ENCODE data around the gene C2CD3. TPM values are rescaled to one million over a fixed set of nuclear protein-coding genes. Genes with fewer than 3 reads are reported as not detected.

The C2CD3 gene
- total and polyA plus RNA-seq, 9 of the 15 experiments (the other 6 are each of a cell fraction or from before 2014, with no cell fraction given), result 4.4 to 20.2 (median 15.4) TPM

DNA sequence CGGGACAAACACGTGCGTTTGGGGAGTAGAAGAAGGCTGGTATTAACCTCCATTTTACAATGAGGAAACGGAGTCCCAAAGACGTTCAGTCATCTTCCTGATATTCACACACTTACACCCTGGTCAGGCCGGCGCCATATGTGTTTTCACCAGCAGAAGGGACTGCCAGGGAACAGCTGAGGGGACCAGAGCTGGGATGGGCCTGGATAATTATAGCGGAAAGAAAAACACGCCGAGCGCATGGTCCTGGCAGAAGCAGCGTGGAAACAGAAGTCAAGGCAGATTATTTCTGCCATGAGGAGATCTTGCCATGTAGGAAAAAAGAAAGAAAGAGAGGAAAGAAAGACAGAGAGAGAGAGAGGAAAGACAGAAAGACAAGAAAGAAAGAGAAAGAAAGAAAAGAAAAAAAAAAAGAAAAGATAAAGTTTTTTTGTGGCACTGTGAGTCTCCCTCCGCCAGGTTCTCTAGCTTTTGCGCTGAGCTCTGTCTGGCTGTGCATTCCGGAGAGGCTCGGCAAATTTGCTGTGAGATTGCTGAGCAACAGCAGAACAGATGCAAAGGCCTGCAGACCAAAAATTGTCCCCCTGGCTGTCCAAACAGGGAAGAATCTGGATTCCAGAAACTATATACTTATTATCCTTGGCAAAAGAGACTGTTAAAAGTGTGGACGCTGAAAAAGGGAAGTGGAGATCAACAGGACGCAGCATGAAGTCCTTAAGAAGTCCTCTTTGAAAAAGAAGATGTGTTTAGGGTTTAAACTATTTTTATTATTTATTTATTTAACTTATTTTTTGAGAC lies 186.9 kb downstream of the C2CD3 start (continued):
- TF ChIP-seq, protein P1, sequence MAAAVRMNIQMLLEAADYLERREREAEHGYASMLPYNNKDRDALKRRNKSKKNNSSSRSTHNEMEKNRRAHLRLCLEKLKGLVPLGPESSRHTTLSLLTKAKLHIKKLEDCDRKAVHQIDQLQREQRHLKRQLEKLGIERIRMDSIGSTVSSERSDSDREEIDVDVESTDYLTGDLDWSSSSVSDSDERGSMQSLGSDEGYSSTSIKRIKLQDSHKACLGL (CRISPR knock-in tag; IDR thresholded peaks at IDR 0.05; ENCODE audit: borderline replicate concordance, poor library complexity, severe bottlenecking), result no peak
- TF ChIP-seq ZZZ3 (IDR thresholded peaks at IDR 0.05) (no peak), ZNF124 (CRISPR knock-in tag; IDR thresholded peaks at IDR 0.05) (no peak), SIX5 (IDR thresholded peaks at IDR 0.05; ENCODE audit: borderline replicate concordance in 1 of 2, insufficient read depth in 1 of 2, low read depth in 1 of 2, low read length in 2 of 2) (no peak), JUND (IDR thresholded peaks at IDR 0.05; ENCODE audit: borderline replicate concordance, low read depth, low read length) (no peak), JUND (tag; IDR thresholded peaks at IDR 0.05; ENCODE audit: borderline replicate concordance, low read depth, low read length) (no peak), ILF3 (IDR thresholded peaks at IDR 0.05; ENCODE audit: borderline replicate concordance) (no peak), CBX8 (IDR thresholded peaks at IDR 0.05; ENCODE audit: borderline replicate concordance, extremely low read depth, low read depth, low read length, poor library complexity, severe bottlenecking) (no peak), HLTF (IDR thresholded peaks at IDR 0.05) (peak; percentile 76; the same call in 1 of the 2 replicates), CHCHD3 (CRISPR knock-in tag; IDR thresholded peaks at IDR 0.05) (no peak), SMARCE1 (IDR thresholded peaks at IDR 0.05) (no peak; the same call in 1 of the 2 replicates), ZNF589 (CRISPR knock-in tag; IDR thresholded peaks at IDR 0.05; ENCODE audit: low read depth) (no peak; the same call in 1 of the 2 replicates), GTF2E2 (tag; IDR thresholded peaks at IDR 0.05) (peak; percentile 76)
- TF ChIP-seq, protein P2, sequence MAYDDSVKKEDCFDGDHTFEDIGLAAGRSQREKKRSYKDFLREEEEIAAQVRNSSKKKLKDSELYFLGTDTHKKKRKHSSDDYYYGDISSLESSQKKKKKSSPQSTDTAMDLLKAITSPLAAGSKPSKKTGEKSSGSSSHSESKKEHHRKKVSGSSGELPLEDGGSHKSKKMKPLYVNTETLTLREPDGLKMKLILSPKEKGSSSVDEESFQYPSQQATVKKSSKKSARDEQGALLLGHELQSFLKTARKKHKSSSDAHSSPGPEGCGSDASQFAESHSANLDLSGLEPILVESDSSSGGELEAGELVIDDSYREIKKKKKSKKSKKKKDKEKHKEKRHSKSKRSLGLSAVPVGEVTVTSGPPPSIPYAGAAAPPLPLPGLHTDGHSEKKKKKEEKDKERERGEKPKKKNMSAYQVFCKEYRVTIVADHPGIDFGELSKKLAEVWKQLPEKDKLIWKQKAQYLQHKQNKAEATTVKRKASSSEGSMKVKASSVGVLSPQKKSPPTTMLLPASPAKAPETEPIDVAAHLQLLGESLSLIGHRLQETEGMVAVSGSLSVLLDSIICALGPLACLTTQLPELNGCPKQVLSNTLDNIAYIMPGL (CRISPR knock-in tag; IDR thresholded peaks at IDR 0.05), result no peak; the same call in 1 of the 2 replicates
- TF ChIP-seq, protein P3, sequence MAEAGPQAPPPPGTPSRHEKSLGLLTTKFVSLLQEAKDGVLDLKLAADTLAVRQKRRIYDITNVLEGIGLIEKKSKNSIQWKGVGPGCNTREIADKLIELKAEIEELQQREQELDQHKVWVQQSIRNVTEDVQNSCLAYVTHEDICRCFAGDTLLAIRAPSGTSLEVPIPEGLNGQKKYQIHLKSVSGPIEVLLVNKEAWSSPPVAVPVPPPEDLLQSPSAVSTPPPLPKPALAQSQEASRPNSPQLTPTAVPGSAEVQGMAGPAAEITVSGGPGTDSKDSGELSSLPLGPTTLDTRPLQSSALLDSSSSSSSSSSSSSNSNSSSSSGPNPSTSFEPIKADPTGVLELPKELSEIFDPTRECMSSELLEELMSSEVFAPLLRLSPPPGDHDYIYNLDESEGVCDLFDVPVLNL (CRISPR knock-in tag; IDR thresholded peaks at IDR 0.05; ENCODE audit: low read depth), result no peak
- TF ChIP-seq, protein P4, sequence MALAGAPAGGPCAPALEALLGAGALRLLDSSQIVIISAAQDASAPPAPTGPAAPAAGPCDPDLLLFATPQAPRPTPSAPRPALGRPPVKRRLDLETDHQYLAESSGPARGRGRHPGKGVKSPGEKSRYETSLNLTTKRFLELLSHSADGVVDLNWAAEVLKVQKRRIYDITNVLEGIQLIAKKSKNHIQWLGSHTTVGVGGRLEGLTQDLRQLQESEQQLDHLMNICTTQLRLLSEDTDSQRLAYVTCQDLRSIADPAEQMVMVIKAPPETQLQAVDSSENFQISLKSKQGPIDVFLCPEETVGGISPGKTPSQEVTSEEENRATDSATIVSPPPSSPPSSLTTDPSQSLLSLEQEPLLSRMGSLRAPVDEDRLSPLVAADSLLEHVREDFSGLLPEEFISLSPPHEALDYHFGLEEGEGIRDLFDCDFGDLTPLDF (CRISPR knock-in tag; IDR thresholded peaks at IDR 0.05), result no peak
- TF ChIP-seq, protein P5, sequence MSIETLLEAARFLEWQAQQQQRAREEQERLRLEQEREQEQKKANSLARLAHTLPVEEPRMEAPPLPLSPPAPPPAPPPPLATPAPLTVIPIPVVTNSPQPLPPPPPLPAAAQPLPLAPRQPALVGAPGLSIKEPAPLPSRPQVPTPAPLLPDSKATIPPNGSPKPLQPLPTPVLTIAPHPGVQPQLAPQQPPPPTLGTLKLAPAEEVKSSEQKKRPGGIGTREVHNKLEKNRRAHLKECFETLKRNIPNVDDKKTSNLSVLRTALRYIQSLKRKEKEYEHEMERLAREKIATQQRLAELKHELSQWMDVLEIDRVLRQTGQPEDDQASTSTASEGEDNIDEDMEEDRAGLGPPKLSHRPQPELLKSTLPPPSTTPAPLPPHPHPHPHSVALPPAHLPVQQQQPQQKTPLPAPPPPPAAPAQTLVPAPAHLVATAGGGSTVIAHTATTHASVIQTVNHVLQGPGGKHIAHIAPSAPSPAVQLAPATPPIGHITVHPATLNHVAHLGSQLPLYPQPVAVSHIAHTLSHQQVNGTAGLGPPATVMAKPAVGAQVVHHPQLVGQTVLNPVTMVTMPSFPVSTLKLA (conservative IDR thresholded peaks at IDR 0.05), result peak; percentile 60 to 68; a peak in 2 of 4 replicates
- TF ChIP-seq, protein P6, sequence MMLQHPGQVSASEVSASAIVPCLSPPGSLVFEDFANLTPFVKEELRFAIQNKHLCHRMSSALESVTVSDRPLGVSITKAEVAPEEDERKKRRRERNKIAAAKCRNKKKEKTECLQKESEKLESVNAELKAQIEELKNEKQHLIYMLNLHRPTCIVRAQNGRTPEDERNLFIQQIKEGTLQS (IDR thresholded peaks at IDR 0.05), result no peak
- TF ChIP-seq, protein P6 (CRISPR knock-in tag; conservative IDR thresholded peaks at IDR 0.05), result no peak
